H9 (cell line): Measurements from ENCODE around the gene WDR73. TPM values are rescaled to one million over a fixed set of nuclear protein-coding genes. Genes with fewer than 3 reads are reported as not detected.

Experiments
- DNase-seq: peaks from one replicate; pipeline ENCODE4 v3.0.0-alpha.2; 2017
- H2AFZ ChIP-seq: one replicate; pipeline ENCODE4 v1.6.1; 2013; ENCODE audit warnings: mild to moderate bottlenecking, low read length, control low read depth, moderate library complexity
- H2AK5ac ChIP-seq: 2 replicates; pipeline ENCODE4 v1.6.1; 2013; ENCODE audit warnings: low read length, control low read depth, mixed read lengths; ENCODE audit not compliant: insufficient read length
- H2BK120ac ChIP-seq: one replicate; pipeline ENCODE4 v1.6.1; 2013; ENCODE audit warnings: low read depth, mild to moderate bottlenecking, low read length, control low read depth, inconsistent platforms; ENCODE audit not compliant: poor library complexity, severe bottlenecking
- H2BK12ac ChIP-seq: 2 replicates; pipeline ENCODE4 v1.6.1; 2013; ENCODE audit warnings: low read length, control low read depth, mixed read lengths, low read depth; ENCODE audit not compliant: insufficient read length
- H2BK15ac ChIP-seq: 2 replicates; pipeline ENCODE4 v1.6.1; 2013; ENCODE audit warnings: low read depth, low read length, control low read depth
- H2BK20ac ChIP-seq: one replicate; pipeline ENCODE4 v1.6.1; 2013; ENCODE audit warnings: low read depth, mild to moderate bottlenecking, low read length, control low read depth, inconsistent platforms; ENCODE audit not compliant: poor library complexity, severe bottlenecking
- H2BK5ac ChIP-seq: 2 replicates; pipeline ENCODE4 v1.6.1; 2013; ENCODE audit warnings: low read length, control low read depth, mixed read lengths; ENCODE audit not compliant: insufficient read length
- H3K14ac ChIP-seq: 2 replicates; pipeline ENCODE4 v1.6.1; 2013; ENCODE audit warnings: low read length, control low read depth; ENCODE audit not compliant: insufficient read depth
- H3K18ac ChIP-seq: 2 replicates; pipeline ENCODE4 v1.6.1; 2013; ENCODE audit warnings: low read depth, mild to moderate bottlenecking, mixed read lengths, low read length, control low read depth; ENCODE audit not compliant: insufficient read length
- H3K23ac ChIP-seq: 2 replicates; pipeline ENCODE4 v1.6.1; 2013; ENCODE audit warnings: low read length, control low read depth, mixed read lengths, low read depth; ENCODE audit not compliant: insufficient read length
- H3K23me2 ChIP-seq: 2 replicates; pipeline ENCODE4 v1.6.1; 2013; ENCODE audit warnings: low read depth, mild to moderate bottlenecking, mixed read lengths, low read length, control low read depth; ENCODE audit not compliant: insufficient read length, poor library complexity, severe bottlenecking
- H3K27ac ChIP-seq: 2 replicates; pipeline ENCODE4 v1.5.1; 2013; ENCODE audit warnings: low read length, control low read depth, mixed read lengths, low read depth; ENCODE audit not compliant: insufficient read length
- H3K27me3 ChIP-seq: 2 replicates; pipeline ENCODE4 v1.6.1; 2013; ENCODE audit warnings: low read length, control low read depth, inconsistent platforms; ENCODE audit not compliant: insufficient read depth
- H3K4ac ChIP-seq: 2 replicates; pipeline ENCODE4 v1.6.1; 2013; ENCODE audit warnings: low read depth, mild to moderate bottlenecking, control low read depth, inconsistent platforms, low read length, moderate library complexity
- H3K4me1 ChIP-seq: 2 replicates; pipeline ENCODE4 v1.6.1; 2013; ENCODE audit warnings: low read length, control low read depth, inconsistent platforms; ENCODE audit not compliant: insufficient read depth
- H3K4me2 ChIP-seq: 2 replicates; pipeline ENCODE4 v1.6.1; 2013; ENCODE audit warnings: low read length, control low read depth, mixed read lengths; ENCODE audit not compliant: insufficient read length, insufficient read depth
- H3K56ac ChIP-seq: 2 replicates; pipeline ENCODE4 v1.6.1; 2013; ENCODE audit warnings: low read depth, mild to moderate bottlenecking, mixed read lengths, low read length, control low read depth; ENCODE audit not compliant: insufficient read length
- H3K79me1 ChIP-seq: 2 replicates; pipeline ENCODE4 v1.6.1; 2013; ENCODE audit warnings: low read depth, mild to moderate bottlenecking, moderate library complexity, low read length, control low read depth, inconsistent platforms; ENCODE audit not compliant: insufficient read depth, poor library complexity, severe bottlenecking
- H3K79me2 ChIP-seq: 2 replicates; pipeline ENCODE4 v1.6.1; 2013; ENCODE audit warnings: low read length, control low read depth, inconsistent platforms; ENCODE audit not compliant: insufficient read depth
- H3K9ac ChIP-seq: 2 replicates; pipeline ENCODE4 v1.6.1; 2013; ENCODE audit warnings: low read length, control low read depth, mixed read lengths; ENCODE audit not compliant: insufficient read length; ENCODE audit errors: extremely low read depth
- H3K9me3 ChIP-seq: one replicate; pipeline ENCODE4 v1.6.1; 2013; ENCODE audit warnings: low read depth, low read length, inconsistent platforms; ENCODE audit not compliant: control insufficient read depth
- H3T11ph ChIP-seq: one replicate; pipeline ENCODE4 v1.6.1; 2013; ENCODE audit warnings: mild to moderate bottlenecking, low read length, control low read depth, inconsistent platforms
- H4K20me1 ChIP-seq: one replicate; pipeline ENCODE4 v1.6.1; 2013; ENCODE audit not compliant: control insufficient read depth, insufficient read length, insufficient read depth
- H4K5ac ChIP-seq: 2 replicates; pipeline ENCODE4 v1.6.1; 2013; ENCODE audit warnings: low read depth, mild to moderate bottlenecking, mixed read lengths, low read length, control low read depth; ENCODE audit not compliant: insufficient read length
- H4K8ac ChIP-seq: replicated peaks from 2 replicates; pipeline ENCODE4 v1.6.1; 2013; ENCODE audit warnings: low read length, control low read depth, mixed read lengths, low read depth; ENCODE audit not compliant: insufficient read length
- H4K91ac ChIP-seq: 2 replicates; pipeline ENCODE4 v1.6.1; 2013; ENCODE audit warnings: low read depth, mild to moderate bottlenecking, moderate library complexity, mixed read lengths, low read length, control low read depth; ENCODE audit not compliant: insufficient read length
- H3K27ac Mint-ChIP-seq, 3 experiments: 2 replicates in 2 of 3; 3 replicates in 1 of 3; pipeline ENCODE4 v1.8.0; 2020 to 2021; ENCODE audit warnings: mixed read lengths in 3 of 3, mild to moderate bottlenecking in 1 of 3, moderate library complexity in 1 of 3
- H3K27me3 Mint-ChIP-seq: 2 replicates; pipeline ENCODE4 v1.8.0; 2021; ENCODE audit warnings: low read depth, mild to moderate bottlenecking, moderate library complexity, mixed read lengths
- H3K36me3 Mint-ChIP-seq, 3 experiments: 2 replicates in 2 of 3; 3 replicates in 1 of 3; pipeline ENCODE4 v1.8.0; 2020 to 2021; ENCODE audit warnings: low read depth in 3 of 3, mixed read lengths in 3 of 3; ENCODE audit not compliant: insufficient read depth in 1 of 3
- H3K4me1 Mint-ChIP-seq, 2 experiments: 2 replicates each; pipeline ENCODE4 v1.8.0; 2020; ENCODE audit warnings: mixed read lengths in 2 of 2
- H3K4me3 Mint-ChIP-seq, 2 experiments: 2 replicates in 1 of 2; 3 replicates in 1 of 2; pipeline ENCODE4 v1.8.0; 2020 to 2021; ENCODE audit warnings: mild to moderate bottlenecking in 2 of 2, mixed read lengths in 2 of 2, moderate library complexity in 1 of 2
- H3K9me3 Mint-ChIP-seq, 2 experiments: 2 replicates in 1 of 2; 3 replicates in 1 of 2; pipeline ENCODE4 v1.8.0; 2020; ENCODE audit warnings: mild to moderate bottlenecking in 2 of 2, mixed read lengths in 2 of 2, moderate library complexity in 1 of 2
- CTCF ChIP-seq: fragments of 200-600 bp; sonication (generic); conservative IDR thresholded peaks from 3 replicates; pipeline ENCODE4 v1.8.0; 2021; ENCODE audit warnings: antibody characterized with exemption, mild to moderate bottlenecking
- WGBS: extraction: QIAGEN DNeasy Blood & Tissue Kit; methylation state at CpG from one replicate; pipeline ENCODE4 v1.1.7; 2013; ENCODE audit warnings: missing lambda C conversion rate, low lambda C conversion rate, mixed read lengths; ENCODE audit not compliant: insufficient read length; ENCODE audit errors: extremely low coverage; 5-methylcytosine and 5-hydroxymethylcytosine counted together
- total RNA-seq: library from RNA; stranded (reverse); gene quantifications from 2 replicates; pipeline ENCODE4 v1.2.1, GENCODE V29; 2021

The WDR73 gene
- total RNA-seq, 1 experiment from 2014 or later, result 41.6 TPM

DNA sequence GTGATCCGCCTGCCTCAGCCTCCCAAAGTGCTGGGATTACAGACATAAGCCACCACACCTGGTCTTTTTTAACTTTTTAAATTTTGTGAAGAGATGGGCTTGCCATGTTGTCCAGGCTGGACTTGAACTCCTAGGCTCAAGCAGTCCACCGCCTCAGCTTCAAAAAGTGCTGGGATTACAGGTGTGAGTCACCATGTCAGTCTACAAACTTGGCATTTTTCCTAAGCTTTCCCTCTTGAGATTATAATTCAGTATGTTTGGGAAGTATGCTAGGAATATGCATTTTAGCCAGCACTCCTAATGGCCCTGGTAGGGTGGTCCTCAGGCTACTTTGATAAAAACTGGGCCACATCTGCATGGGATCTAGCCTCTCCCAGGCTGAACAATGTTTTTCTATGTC, 4.4 kb downstream of the WDR73 start:
- Histone ChIP-seq H2BK12ac (no peak overlapping the region), H3K9me3 (no peaks in the 10 kb centered on the region), H4K8ac (no peak overlapping the region), H2AFZ (no peak overlapping the region), H3K9ac (no peak overlapping the region), H3T11ph (no peak overlapping the region), H2BK120ac (no peak overlapping the region), H2BK5ac (no peak overlapping the region), H3K56ac (no peak overlapping the region), H3K23ac (no peak overlapping the region), H3K14ac (no peak overlapping the region), H2AK5ac (no peak overlapping the region), H3K18ac (no peak overlapping the region), H4K91ac (no peak overlapping the region), H4K20me1 (no peaks in the 10 kb centered on the region), H3K27me3 (no peaks in the 10 kb centered on the region), H3K23me2 (peaks cover 5% of the 10 kb centered on the region), H3K27ac (no peak overlapping the region), H3K79me1 (no peaks in the 10 kb centered on the region), H2BK15ac (no peak overlapping the region), H3K4ac (no peak overlapping the region), H3K4me2 (no peak overlapping the region), H4K5ac (no peak overlapping the region), H2BK20ac (no peak overlapping the region), H3K4me1 (no peaks in the 10 kb centered on the region), H3K79me2 (no peaks in the 10 kb centered on the region)
- Mint-ChIP-seq H3K4me3 (no peak overlapping the region), H3K4me1 (peaks cover 4 to 6% of the 10 kb centered on the region in 2 experiments; a peak in 3 of 4 replicates), H3K27ac (no peak overlapping the region), H3K9me3 (no peaks in the 10 kb centered on the region), H3K36me3 (peaks cover 32 to 74% (median 57%) of the 10 kb centered on the region in 3 experiments), H3K27me3 (0 out of 2 replicates have a peak, but pooled peaks cover under 1% of the 10 kb centered on the region)
- no peak for DNase-seq
- no CpG with 5 or more reads among the region's 2 CpGs for whole genome bisulfite sequencing
- TF ChIP-seq CTCF, result no peak
